ENCODE measurements around the gene TMEM8B. TPM values are rescaled to one million over a fixed set of nuclear protein-coding genes. Genes with fewer than 3 reads are reported as not detected.

TMEM8B gene
- total and polyA plus RNA-seq, 7 donors, result 3.5 to 12.5 (median 7.1) TPM

GRCh38 chr9:35814106-35814840 lies 14.8 kb upstream of the TMEM8B start:
- Histone ChIP-seq H3K27me3 (no peaks in the 10 kb centered on the region), H3K9me3 (no peaks in the 10 kb centered on the region), H3K4me3 (peak overlapping the region; percentile 82 to 99 (median 98)), H3K36me3 (peaks cover 0 to 8% (median under 1%) of the 10 kb centered on the region in 4 donors), H3K4me1 (peaks cover 0 to 36% (median 32%) of the 10 kb centered on the region in 4 donors), H3K27ac (peak overlapping the region; percentile 98 to 100 (median 98))
- intact Hi-C loops (cut with DNase I), result loop anchor here (2.0 to 5.0 kb wide), 3 partner anchors 15 to 157 kb away; partner anchors contain the start of genes FAM221B, GBA2, RGP1 and TMEM8B
- no peak for TF ChIP-seq EP300 (IDR thresholded peaks at IDR 0.05)
- TF ChIP-seq CTCF (IDR thresholded peaks at IDR 0.05), result peak in 1 of 4 experiments; percentile 27
- TF ChIP-seq POLR2AphosphoS5 (IDR thresholded peaks at IDR 0.05), result peak in 3 of 4 donors; percentile 1 to 35 (median 19)
- TF ChIP-seq POLR2A (IDR thresholded peaks at IDR 0.05), result no peak
- 3 to 8% methylated on average over 29 of the region's 29 CpGs for WGBS, 2 donors
- peak; percentile 86 for DNase-seq

- WGBS, 2 donors, result 0 to 1% methylated on average over 52 of the region's 52 CpGs
- intact Hi-C loops (cut with DNase I), result loop anchor here (2.0 to 5.0 kb wide), 3 partner anchors 14 to 158 kb away; partner anchors contain the start of genes FAM221B, GBA2, RGP1 and TMEM8B
- DNase-seq, result peak; percentile 99
Measured at GRCh38 chr9:35814841-35815543, 14.0 kb upstream of the TMEM8B start, which contains the start of gene HINT2. TSS of gene HINT2 (minus strand) at chr9:35815042. CDS start at chr9:35814979, 63 bp downstream.

GRCh38 chr9:35816708-35817107 lies 12.3 kb upstream of the TMEM8B start:
- intact Hi-C loops (cut with DNase I), result no loop called here

More at GRCh38 chr9:35814841-35815543, 14.0 kb upstream of the TMEM8B start, which contains the start of gene HINT2:
- Histone ChIP-seq H3K36me3 (peaks cover 0 to 1% (median 0%) of the 10 kb centered on the region in 4 donors), H3K4me1 (peaks cover 0 to 36% (median 32%) of the 10 kb centered on the region in 4 donors), H3K9me3 (no peaks in the 10 kb centered on the region), H3K27ac (peak within 1 kb of the TSS; percentile 98 to 100 (median 98)), H3K4me3 (peak within 1 kb of the TSS; percentile 82 to 99 (median 98)), H3K27me3 (no peaks in the 10 kb centered on the region)
- TF ChIP-seq EP300 (IDR thresholded peaks at IDR 0.05) (no peak), POLR2A (IDR thresholded peaks at IDR 0.05) (peak; percentile 92 to 93), CTCF (IDR thresholded peaks at IDR 0.05) (peak in 1 of 4 experiments; percentile 9), POLR2AphosphoS5 (IDR thresholded peaks at IDR 0.05) (peak; percentile 94 to 99 (median 97))

GRCh38 chr9:35818341-35818740 lies 10.7 kb upstream of the TMEM8B start:
- 87 to 93% methylated on average over 3 of the region's 3 CpGs for WGBS, 2 donors
- H3K27me3 ChIP-seq, result no peaks in the 10 kb centered on the region
- peaks cover 0 to 13% (median 10%) of the 10 kb centered on the region in 4 donors for H3K4me1 ChIP-seq
- no peak for DNase-seq
- H3K36me3 ChIP-seq, result no peaks in the 10 kb centered on the region
- no peak overlapping the region for H3K4me3 ChIP-seq
- no peak overlapping the region for H3K27ac ChIP-seq
- H3K9me3 ChIP-seq, result no peaks in the 10 kb centered on the region
- TF ChIP-seq CTCF (IDR thresholded peaks at IDR 0.05) (no peak), POLR2A (IDR thresholded peaks at IDR 0.05) (no peak), EP300 (IDR thresholded peaks at IDR 0.05) (no peak), POLR2AphosphoS5 (IDR thresholded peaks at IDR 0.05) (no peak)
- intact Hi-C loops (cut with DNase I), result no loop called here

More at GRCh38 chr9:35816708-35817107, 12.3 kb upstream of the TMEM8B start:
- 78 to 92% methylated on average over 1 of the region's 1 CpG for WGBS, 2 donors
- Histone ChIP-seq H3K4me1 (peaks cover 0 to 25% (median 22%) of the 10 kb centered on the region in 4 donors), H3K27me3 (no peaks in the 10 kb centered on the region), H3K4me3 (no peak overlapping the region), H3K9me3 (no peaks in the 10 kb centered on the region), H3K36me3 (no peaks in the 10 kb centered on the region), H3K27ac (no peak overlapping the region)
- DNase-seq, result no peak
- TF ChIP-seq CTCF (IDR thresholded peaks at IDR 0.05), result no peak
- TF ChIP-seq POLR2AphosphoS5 (IDR thresholded peaks at IDR 0.05), result no peak
- TF ChIP-seq EP300 (IDR thresholded peaks at IDR 0.05), result no peak
- no peak for TF ChIP-seq POLR2A (IDR thresholded peaks at IDR 0.05)

Data from sigmoid colon (tissue), 7 donors.